Kidney epithelial cell (primary cell): ENCODE measurements around the gene TMEM37. TPM values are rescaled to one million over a fixed set of nuclear protein-coding genes. Genes with fewer than 3 reads are reported as not detected.

Source experiments
- DNase-seq: peaks from one replicate; pipeline ENCODE4 v3.0.0-alpha.2; 2010; ENCODE audit warnings: low read depth
- H3K27me3 ChIP-seq: 2 replicates; pipeline ENCODE4 v1.6.0; 2011; ENCODE audit warnings: low read length; ENCODE audit not compliant: control insufficient read depth, insufficient read depth
- H3K36me3 ChIP-seq: 2 replicates; pipeline ENCODE4 v1.5.1; 2011; ENCODE audit warnings: low read length; ENCODE audit not compliant: control insufficient read depth, insufficient read depth
- H3K4me3 ChIP-seq: 2 replicates; pipeline ENCODE4 v1.5.1; 2011; ENCODE audit warnings: low read depth, mild to moderate bottlenecking, control low read depth, low read length
- total RNA-seq: library from RNA; depleted of rRNA; stranded (reverse); fragments of >200 nt; gene quantifications from 2 replicates; pipeline ENCODE4 v1.2.3, GENCODE V29; 2015
- TF ChIP-seq, protein P1 (sequence below): IDR thresholded peaks from 2 replicates; pipeline ENCODE4 v1.5.1; 2011; ENCODE audit warnings: mild to moderate bottlenecking, moderate library complexity, low read length, control low read depth, inconsistent platforms; ENCODE audit not compliant: insufficient read depth, poor library complexity, severe bottlenecking

The TMEM37 gene
- total RNA-seq, 1 donor from 2014 or later = not detected

DNA sequence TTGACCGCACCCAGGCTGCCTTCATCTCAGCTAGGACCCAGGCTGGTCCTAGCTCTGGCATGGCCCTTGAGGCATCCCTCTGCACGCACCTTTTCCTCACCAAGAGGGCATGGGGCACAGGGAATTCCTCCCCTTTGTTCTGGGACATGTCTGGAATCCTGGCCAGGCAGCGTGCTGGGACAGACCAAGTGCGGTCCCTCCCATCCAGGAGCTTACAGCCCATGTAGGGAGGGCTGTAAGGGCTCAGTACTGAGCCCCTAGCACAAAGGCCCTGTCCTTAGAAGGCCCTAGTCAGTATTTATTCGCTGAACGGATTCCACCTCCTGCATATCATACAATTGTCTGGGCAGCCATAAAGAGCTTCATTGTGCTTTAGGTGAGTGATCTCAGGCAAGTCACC, 3.0 kb downstream of the TMEM37 start:
- Histone ChIP-seq H3K36me3 (no peaks in the 10 kb centered on the region), H3K27me3 (peaks cover 7% of the 10 kb centered on the region), H3K4me3 (no peak overlapping the region)
- DNase-seq = no peak
- TF ChIP-seq, protein P1, sequence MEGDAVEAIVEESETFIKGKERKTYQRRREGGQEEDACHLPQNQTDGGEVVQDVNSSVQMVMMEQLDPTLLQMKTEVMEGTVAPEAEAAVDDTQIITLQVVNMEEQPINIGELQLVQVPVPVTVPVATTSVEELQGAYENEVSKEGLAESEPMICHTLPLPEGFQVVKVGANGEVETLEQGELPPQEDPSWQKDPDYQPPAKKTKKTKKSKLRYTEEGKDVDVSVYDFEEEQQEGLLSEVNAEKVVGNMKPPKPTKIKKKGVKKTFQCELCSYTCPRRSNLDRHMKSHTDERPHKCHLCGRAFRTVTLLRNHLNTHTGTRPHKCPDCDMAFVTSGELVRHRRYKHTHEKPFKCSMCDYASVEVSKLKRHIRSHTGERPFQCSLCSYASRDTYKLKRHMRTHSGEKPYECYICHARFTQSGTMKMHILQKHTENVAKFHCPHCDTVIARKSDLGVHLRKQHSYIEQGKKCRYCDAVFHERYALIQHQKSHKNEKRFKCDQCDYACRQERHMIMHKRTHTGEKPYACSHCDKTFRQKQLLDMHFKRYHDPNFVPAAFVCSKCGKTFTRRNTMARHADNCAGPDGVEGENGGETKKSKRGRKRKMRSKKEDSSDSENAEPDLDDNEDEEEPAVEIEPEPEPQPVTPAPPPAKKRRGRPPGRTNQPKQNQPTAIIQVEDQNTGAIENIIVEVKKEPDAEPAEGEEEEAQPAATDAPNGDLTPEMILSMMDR = no peak

DNA sequence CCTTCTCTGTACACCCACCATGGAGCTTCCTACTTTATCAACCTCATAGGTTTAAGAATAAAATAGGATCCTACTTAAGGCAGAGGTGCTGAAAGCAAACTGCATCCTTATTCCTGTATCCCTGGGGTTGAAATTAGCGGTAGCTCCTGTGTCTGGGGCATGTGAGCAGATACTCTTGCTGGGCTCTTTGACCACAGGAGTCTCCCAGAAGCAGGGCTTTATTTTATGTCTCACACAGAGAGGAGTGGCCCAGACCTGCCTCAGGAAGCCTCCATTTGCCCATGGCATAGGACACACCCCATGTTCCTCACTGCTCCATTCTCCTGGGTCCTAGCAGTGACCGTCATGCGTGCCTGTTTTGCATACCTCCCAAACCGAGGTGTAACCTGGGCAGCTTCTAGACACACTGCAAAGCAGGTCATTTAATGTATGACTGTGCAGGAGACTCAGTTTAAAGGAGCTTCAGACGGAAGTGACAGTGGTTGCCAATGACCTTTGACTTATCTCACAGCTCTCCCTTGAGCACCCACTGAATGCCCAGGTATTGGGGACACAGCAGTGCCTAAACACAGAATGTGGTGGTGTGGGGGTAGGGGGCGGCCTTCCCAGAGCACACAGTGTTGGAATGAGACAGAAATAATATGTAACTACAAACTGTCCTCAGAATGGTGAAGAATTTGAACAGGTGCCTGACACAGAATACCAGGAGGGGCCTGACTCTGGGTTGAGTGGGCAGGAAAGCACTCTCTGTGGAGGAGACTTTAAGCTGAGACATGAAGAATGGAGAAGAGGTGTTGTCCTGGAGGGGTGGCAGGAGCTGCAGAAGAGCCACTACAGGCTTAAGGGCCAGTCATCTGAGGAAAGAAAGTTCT, 3.7 kb downstream of the TMEM37 start:
- TF ChIP-seq, protein P1 = no peak
- DNase-seq = no peak
- H3K4me3 ChIP-seq = no peak overlapping the region
- H3K27me3 ChIP-seq = peaks cover 9% of the 10 kb centered on the region
- no peaks in the 10 kb centered on the region for H3K36me3 ChIP-seq

GRCh38 chr2:119435953-119436297, 4.3 kb downstream of the TMEM37 start:
- H3K4me3 ChIP-seq = no peak overlapping the region
- no peak for DNase-seq
- H3K36me3 ChIP-seq = no peaks in the 10 kb centered on the region
- H3K27me3 ChIP-seq = peaks cover 9% of the 10 kb centered on the region
- TF ChIP-seq, protein P1 = no peak

DNA sequence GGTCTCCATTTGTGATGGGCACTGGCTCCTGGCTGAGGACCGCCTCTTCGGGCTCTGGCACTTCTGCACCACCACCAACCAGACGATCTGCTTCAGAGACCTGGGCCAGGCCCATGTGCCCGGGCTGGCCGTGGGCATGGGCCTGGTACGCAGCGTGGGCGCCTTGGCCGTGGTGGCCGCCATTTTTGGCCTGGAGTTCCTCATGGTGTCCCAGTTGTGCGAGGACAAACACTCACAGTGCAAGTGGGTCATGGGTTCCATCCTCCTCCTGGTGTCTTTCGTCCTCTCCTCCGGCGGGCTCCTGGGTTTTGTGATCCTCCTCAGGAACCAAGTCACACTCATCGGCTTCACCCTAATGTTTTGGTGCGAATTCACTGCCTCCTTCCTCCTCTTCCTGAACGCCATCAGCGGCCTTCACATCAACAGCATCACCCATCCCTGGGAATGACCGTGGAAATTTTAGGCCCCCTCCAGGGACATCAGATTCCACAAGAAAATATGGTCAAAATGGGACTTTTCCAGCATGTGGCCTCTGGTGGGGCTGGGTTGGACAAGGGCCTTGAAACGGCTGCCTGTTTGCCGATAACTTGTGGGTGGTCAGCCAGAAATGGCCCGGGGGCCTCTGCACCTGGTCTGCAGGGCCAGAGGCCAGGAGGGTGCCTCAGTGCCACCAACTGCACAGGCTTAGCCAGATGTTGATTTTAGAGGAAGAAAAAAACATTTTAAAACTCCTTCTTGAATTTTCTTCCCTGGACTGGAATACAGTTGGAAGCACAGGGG, 5.5 kb downstream of the TMEM37 start:
- TF ChIP-seq, protein P1 = no peak
- no peak for DNase-seq
- Histone ChIP-seq H3K27me3 (peaks cover 9% of the 10 kb centered on the region), H3K36me3 (no peaks in the 10 kb centered on the region), H3K4me3 (no peak overlapping the region)

DNA sequence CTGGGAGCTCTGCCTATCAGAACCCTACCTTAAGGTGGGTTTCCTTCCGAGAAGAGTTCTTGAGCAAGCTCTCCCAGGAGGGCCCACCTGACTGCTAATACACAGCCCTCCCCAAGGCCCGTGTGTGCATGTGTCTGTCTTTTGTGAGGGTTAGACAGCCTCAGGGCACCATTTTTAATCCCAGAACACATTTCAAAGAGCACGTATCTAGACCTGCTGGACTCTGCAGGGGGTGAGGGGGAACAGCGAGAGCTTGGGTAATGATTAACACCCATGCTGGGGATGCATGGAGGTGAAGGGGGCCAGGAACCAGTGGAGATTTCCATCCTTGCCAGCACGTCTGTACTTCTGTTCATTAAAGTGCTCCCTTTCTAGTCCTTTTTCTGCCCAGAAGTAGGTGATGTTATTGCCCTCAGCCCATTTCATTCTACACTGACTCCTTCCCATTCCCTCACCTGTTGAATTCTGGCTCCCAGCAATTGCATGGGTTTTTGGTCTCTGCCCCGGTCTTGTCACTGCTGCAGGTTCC, 6.5 kb downstream of the TMEM37 start:
- Histone ChIP-seq H3K27me3 (peaks cover 5% of the 10 kb centered on the region), H3K36me3 (no peaks in the 10 kb centered on the region), H3K4me3 (no peak overlapping the region)
- TF ChIP-seq, protein P1 = no peak
- no peak for DNase-seq
